Activated T-cell treated with anti-CD3 and anti-CD28 coated beads for 4 hours (primary cell): ENCODE measurements around the gene NRP2.

Experiments used
- DNase-seq: peaks from one replicate; pipeline ENCODE4 v3.0.0-alpha.2; 2020

The NRP2 gene

GRCh38 chr2:205815673-205816072, 133.4 kb downstream of the NRP2 start:
- DNase-seq = no peak

DNA sequence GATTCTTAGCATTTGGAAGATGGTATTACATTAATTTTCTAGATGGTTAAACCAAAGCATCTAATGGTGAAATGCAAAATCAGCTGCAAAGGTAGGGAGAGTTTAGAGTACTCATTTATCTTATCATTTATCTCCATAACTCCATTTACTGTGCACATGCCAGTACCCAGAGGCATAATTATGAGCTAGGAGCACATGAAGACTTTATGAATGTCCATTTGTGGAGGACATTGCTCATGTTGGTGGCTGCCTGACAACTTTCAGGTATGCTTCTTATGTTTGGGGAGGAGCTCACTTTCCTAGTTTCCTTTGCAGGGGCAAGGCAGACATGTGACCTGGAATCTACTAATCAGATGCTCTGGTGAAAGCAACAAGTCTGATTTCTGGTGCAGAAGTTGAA, 134.0 kb downstream of the NRP2 start:
- DNase-seq = no peak

- no peak for DNase-seq
Measured at GRCh38 chr2:205822579-205822978, 140.3 kb downstream of the NRP2 start.

GRCh38 chr2:205827809-205828365, 145.6 kb downstream of the NRP2 start:
- DNase-seq = no peak

GRCh38 chr2:205833864-205834263, 151.6 kb downstream of the NRP2 start:
- DNase-seq = no peak

GRCh38 chr2:205834796-205835195, 152.5 kb downstream of the NRP2 start:
- DNase-seq = no peak

DNA sequence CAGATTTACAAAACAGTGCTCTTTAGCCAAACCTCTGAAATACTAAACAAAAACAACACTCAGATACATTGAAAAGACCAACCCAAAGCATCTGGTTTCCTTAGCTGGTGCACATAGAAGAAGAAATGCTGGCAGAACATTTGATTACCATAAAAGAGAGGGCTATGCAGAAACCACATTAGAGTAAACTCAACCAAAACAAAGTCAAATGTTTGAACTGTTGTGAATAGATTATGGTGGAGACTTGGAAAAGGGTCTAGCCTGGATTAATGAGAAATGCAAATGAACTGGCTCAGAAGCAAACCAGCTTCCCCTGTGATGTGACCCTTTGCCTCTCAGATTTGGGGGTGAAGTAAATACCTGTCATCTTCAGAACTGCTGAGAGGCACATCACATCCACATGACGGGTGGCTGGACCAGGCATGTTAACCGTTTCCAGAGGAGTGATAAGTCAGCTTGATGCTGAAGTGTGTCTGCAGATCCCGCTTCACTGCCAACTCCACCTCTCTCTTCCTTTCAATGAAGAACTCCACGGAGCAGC, 153.0 kb downstream of the NRP2 start:
- no peak for DNase-seq

DNA sequence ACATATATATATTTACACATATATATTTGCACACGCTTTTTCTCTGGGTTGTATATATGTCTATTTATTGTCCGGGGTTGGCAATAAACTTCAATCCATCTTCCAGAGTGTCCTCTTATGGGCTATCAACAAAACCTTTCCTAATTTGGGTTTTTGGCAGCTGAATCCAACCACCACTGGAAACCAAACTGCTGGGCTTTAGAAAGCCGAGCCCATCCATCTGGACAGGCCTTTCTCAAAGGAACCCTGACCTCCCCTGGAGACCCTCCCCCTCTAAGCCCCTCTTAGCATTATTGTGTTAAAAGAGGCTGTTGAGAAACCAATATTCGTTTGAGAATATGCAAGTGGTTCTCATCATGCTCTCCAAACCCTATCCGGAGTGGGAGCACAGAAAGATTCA, 153.6 kb downstream of the NRP2 start:
- no peak for DNase-seq

DNA sequence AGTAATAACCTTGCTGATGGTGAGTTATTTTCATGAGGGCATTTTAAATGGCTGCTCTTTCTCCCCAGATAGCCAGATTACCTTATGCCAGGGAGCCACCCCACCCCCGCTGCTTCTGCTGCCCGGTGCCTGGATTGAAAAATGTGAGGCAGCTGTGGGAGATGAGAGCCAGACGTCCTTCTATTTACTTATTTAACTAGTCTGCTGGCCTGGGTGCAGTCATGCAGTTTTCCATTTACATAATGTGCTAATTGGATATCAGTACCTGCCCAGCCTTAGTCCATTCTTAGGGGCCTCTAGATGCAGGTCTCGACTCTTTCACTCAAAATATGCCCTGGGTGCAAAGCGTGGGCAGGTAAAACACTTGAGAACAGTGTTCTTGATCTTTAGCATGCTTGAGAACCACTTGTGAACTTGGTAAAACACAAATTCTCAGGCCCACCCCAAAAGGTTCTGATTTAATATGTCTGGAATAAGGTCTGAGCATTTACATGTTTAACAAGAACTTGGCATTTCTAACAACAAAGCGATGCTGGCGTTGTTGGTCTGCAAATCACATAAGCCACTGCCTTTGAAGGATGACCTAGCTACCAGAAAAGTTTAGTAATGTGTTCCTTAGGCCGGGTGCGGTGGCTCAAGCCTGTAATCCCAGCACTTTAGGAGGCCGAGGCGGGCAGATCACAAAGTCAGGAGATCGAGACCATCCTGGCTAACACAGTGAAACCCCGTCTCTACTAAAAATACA, 154.3 kb downstream of the NRP2 start:
- DNase-seq = no peak

DNA sequence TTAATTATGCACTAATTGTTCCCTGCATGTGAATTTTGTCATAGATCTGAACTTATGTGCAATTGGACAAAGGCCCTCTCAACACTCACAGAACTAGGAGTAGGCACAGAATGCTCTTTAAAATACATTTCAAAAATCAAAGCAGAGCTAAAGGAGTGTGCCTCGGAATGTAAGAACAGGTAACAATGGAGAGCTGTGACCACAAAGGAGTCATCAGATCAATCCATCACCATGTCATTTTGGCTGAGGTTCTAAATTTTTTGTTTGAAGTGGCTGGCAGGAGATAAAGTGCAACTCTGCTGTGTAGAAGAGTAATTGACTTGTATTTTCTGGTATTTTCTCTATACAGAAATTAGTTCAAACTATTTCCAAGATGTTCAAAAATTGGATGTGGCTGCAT, 155.4 kb downstream of the NRP2 start:
- DNase-seq = no peak

DNA sequence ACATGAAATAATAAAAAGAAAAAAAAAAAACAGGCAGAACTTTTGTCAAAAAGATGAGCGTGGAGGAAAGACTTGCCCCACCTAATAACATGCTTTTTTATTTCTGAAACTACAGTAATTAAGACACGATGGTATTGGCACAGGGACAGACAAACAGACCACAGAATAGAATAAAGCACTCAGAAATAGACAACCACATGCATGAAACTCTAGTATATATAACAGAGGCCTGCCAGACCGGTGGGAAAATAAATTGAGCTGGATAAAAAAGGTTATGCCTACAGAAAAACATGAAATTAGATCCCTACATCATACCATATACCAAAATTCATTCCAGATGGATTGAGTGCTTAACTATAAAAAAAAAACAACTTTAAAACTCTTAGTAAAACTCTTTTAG, 163.1 kb downstream of the NRP2 start:
- DNase-seq = no peak
